TTC549 (cell line): ENCODE data around the gene CARS2.
"Not testable (repeated sequence)": the region's sequence is repeated elsewhere in the genome, so short reads cannot be mapped to it uniquely, and the experiment has no call there.

Experiments
- FAIRE-seq: peaks from 2 replicates; lab custom pipeline; 2012; peaks lifted over from hg19 to GRCh38; lab: Jason Lieb, UNC

Gene CARS2

DNA sequence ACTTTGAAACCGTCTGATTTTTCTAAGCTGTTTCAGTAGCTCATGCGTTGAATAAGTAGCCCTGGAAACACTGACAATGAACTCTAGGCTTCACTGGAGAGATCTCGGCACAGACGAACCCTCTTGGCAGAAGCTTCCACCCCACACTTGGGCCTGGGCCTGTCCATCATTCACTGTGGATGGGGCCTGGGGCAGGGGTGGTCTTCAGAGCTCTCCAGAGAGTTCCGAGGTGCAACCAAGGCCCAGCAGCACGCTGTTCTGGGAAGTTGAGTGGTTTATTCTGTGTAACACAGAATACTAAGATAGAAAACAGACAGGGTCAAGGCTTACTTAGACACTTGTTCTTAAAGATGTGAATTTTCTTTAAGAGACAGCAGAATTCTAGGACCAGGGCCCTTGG is 68.6 kb downstream of the CARS2 start:
- FAIRE-seq: no peak

DNA sequence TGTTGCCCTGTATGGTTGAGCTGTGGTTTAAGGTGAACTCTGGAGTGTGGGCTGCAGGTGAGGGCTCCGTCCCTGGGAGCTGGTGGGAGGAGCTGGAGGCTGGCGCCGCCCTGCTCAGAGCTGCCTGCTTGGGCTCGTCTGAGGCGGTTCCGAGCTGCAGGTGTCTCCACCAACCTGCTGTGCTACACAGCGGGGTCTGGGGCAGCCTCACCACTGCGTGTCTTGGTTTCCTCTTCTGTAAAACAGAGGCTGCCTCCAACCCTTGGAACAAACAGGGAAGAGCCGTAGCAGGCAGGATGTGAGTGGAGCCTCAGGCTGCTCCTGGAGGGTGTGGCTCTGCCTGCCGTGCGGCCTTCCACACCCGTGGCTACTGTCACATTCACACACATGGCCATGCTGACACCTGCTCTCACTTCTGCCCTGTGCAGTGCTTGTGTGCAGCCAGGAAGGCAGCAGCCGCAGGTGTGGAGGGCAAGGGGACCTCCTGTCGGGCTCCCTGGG is 69.2 kb downstream of the CARS2 start:
- FAIRE-seq: no peak

DNA sequence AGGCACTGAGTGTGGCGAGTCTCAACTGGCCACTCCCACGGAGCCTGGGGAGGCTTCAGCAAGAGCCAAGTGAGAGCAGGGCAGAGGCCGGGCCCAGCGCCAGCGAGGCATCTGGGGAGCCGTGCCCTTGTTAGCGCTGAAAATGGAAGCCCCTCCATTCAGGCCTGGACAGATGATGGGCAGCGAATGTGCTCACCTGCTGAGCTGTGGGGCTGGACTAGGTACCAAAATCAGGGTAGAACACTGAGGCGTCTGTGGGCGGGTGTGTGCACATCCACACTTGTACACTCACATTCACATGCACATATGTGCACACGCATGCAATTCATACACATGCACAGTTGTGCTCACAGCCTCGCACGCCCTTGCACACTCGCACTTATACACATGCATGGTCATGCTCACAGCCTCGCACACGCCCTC is 69.9 kb downstream of the CARS2 start:
- no peak for FAIRE-seq

DNA sequence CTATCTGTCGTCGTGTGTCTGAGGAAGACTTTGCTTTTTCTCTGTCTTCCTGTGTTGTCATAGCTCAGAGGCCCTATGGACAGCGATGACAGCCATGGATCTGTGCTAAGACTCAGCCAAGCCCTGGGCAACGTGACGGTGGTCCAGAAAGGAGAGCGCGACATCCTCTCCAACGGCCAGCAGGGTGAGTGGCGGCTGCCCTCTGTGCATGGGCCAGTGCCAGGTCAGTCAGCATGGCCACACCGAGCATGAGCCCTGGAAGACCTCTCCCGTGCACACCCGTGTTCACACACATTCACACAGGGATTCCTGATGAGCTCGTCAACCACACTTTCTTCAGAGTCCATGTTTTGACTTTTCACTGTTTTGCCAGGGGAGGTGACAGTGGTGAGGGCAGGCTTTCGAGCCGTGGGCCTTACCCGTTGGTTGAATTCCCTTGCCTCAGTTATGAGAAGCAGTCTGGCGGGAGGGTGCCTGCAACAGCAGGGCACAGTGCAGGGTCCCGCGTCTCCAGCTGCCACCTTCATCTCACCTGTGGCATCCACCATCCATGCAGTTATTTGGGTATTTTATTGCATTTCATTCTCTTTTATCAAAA is 70.4 kb downstream of the CARS2 start:
- FAIRE-seq: no peak

DNA sequence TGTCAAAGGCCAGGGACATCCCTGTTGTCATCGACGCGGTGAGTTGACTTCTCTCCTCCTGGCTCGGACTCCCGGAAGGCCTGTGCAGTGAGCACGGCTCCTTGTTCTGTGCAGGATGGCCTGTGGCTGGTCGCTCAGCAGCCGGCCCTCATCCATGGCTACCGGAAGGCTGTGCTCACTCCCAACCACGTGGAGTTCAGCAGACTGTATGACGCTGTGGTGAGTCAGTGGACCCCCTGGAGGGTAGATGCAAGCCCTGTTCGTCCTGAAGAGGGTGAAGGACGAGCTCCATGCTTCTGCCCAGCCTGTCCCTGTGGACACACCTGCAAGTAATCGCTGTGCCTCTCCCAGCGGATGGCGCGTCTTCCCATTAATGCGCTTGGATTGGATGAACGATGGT is 71.4 kb downstream of the CARS2 start:
- no peak for FAIRE-seq

DNA sequence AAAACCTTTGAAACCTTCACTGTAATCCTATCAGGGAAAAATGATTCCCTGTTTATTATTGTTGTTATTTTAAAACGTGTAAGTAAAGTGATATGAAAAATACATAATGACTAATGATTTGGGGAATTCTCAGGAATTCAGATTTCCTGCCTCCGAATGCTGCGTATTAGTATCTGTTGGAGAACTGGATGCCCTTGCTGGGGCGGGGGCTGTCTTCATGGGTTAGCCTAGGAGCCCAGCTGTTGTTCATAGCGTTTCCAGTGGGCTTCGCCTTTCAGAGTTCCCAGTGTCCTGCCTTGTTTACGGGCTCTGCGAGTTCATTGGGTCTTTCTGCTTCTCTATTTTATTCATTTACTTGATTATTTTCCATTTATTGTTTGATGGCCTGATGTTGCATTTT is 72.1 kb downstream of the CARS2 start:
- FAIRE-seq: no peak

DNA sequence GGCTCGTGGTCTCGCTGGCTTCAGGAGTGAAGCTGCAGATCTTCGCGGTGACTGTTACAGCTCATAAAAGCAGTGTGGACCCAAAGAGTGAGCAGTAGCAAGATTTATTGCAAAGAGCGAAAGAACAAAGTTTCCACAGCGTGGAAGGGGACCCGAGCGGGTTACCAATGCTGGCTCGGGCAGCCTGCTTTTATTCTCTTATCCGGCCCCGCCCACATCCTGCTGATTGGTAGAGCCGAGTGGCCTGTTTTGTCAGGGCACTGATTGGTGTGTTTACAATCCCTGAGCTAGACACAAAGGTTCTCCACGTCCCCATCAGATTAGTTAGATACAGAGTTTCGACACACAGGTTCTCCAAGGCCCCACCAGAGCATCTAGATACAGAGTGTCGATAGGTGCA is 73.7 kb downstream of the CARS2 start:
- not testable (repeated sequence) for FAIRE-seq

DNA sequence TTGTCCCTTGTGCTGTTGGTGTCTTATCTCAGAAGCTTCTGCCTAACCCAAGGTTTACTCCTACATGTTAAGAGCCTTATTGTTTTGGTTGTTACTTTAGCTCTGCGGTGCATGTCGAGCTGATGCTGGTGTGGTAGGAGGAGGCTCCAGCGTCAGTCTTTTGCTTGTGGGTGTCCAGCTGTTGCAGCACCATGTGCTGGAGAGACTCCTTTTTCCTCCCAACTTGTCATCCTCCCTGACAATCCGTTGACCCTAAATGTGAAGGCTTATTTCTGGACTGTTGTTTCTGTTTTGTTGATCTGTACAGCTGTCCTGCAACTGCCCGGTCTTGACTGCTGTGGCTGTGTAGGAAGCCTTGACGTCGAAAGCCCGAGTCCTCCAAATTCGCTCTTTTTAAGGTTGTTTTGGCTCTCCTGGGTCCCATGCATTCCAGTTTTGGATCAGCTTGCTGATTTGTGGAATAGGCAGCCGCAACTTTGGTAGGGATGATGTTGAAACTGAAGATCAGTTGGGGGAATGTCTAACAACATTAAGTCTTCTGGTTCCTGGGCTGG is 75.3 kb downstream of the CARS2 start:
- no peak for FAIRE-seq

DNA sequence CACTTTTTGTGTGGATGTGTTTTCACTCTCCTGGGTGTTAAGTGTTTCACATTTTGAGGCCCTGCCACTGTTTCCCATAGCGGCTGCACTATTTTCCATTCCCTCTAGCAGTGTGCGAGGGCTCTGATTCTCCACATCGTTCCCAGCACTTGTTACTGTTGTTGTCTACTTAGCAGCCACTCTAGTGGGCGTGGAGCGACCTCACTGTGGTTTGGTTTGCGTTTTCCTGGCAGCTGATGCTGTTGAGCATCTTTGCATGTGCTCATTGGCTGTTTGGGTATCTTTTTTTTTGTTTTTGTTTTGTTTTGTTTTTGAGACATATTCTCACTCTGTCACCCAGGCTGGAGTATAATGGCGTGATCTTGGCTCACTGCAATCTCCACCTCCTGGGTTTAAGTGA is 76.2 kb downstream of the CARS2 start:
- no peak for FAIRE-seq

DNA sequence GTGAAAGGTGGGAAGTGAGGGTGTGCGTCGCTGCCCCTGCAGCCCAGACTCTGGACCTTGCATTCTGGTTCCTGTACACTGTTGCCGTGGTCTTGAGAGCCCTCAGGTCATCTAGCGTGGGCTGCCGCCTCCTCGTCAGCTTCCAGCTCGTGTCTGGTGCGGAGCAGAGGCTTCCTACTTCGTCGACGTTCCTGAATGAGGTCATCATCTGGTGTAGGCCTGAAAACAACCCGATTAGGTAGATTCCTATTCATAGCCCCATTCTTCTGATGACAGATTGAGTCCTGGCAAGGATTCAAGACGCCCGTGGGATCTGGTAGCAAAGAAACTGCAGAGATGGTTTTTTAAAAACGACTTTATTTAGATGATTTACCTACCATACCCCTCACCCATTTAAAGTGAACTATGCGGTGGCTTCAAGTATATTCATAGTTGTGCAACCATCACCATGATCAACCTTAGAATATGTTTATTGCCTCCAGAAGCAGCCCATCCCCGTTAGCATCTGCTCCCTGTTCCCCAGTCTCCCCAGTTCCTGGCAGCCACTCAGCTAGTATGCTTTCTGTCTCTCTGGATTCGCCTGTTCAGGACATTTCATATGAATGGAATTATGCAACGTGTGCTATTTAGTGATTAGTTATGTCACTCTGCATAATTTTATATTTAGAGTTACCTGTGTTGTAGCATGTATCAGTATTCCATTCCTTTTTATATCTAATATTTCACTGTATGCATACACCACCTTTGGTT is 76.8 kb downstream of the CARS2 start:
- no peak for FAIRE-seq

DNA sequence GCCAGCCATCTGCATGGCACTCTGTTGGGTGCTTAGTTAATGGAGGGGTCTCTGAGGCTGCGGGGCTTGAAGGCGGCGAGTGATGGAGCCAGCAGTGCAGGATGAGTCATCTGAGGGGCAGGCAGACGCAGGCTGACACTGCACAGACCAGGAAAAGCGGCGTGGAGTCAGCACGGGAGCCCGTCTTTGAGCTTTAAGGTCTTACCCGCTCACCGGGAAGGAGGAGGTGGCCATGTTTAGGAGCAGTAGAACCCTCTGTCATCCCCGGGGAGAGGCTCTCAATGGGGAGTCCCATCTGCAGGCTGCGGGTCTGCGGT is 77.5 kb downstream of the CARS2 start:
- FAIRE-seq: no peak

DNA sequence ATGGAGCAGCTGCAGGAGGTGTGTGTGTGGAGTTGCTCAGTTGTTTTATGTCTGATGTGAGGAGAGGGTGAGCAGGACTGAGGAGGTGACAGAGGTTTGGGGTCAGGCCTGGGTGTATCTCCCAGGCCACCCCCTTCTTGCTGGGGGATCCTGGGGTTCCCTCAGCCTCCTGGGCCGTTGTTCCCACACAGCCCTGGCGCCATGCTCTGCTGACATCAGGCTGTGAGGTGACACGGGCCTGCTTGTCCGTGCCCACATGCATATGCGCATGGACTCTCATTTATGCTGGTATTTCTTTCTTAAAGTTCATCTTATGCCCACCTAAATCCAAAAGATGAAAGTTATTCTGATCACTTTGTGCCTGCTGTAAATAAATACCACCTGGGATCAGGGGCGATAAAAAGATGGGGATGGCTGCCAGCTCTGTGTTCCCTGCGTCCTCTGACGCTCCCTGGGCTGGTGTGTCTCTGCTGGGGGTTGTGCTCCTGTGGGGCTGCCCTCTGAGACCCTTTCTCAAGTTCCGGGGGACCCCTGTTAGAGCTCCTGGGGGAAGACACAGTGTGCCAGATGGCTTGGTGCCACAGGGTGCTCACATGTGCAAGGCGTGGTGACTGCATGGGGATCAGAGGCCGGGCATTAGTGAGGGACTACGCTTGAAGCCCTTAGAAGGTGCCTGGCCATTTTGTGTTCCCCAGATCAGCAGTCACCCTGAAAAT is 78.0 kb downstream of the CARS2 start:
- FAIRE-seq: no peak

DNA sequence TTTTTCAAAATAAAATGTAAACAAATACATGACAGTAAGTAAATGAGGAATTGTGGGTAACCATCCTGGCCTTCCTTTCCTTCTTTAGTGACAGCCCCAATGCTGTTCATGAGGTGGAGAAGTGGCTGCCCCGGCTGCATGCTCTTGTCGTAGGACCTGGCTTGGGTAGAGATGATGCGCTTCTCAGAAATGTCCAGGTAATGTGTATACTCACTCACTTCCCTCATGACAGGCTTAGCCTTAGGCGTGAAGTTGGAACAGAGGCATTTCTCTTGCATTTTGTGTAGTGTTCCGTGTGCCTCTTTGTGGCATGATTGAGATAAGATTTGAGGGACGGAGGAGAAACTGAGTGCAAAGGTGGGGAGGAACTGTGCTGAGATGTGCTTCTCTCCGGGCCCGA is 78.6 kb downstream of the CARS2 start:
- FAIRE-seq: no peak

DNA sequence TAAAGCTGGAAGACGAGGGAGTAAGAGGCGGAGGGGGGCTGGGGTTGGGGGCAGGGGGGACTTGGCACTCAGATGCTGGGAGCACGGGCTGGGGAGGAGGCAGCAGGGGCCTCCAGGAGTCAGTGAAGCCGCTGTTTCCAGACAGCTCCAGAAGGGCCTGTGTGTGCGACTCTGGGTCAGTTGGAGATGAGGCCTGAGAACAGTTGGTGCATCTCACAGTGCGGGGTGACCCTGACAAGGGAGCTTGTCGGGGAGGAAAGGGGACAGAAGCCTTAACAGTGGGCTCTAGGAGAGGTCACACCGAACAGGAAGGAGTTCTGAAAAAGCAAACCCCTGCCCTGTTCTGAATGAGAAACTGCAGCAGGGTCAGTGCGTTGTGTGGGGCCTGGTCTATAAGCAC is 79.4 kb downstream of the CARS2 start:
- no peak for FAIRE-seq

DNA sequence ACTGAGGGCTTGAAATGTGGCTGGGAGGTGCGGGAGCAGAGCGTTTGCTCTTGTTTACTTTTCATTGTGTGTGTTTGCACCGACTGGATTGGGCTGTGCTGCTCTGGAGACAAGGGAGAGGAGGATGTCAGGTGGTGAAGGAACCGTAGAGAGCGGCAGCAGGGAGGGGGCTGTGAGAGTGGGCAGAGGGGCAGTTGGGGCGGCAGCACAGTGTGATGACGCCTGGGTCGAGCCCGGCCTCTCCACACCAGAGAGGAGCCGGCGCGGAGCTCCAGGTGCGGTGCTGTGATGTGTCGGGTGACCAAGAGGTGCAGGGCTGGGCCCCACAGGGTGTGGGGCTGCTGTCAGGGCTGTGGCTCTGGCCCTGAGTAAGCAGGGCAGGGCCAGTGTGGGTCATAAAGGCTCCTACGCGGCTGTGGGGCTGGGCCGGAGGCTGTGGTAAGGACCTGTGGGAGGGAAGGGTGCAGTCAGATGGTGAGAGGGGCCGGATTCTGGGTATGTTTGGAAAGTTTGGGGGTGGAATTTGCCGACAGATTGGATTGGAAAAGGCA is 80.1 kb downstream of the CARS2 start:
- FAIRE-seq: no peak

DNA sequence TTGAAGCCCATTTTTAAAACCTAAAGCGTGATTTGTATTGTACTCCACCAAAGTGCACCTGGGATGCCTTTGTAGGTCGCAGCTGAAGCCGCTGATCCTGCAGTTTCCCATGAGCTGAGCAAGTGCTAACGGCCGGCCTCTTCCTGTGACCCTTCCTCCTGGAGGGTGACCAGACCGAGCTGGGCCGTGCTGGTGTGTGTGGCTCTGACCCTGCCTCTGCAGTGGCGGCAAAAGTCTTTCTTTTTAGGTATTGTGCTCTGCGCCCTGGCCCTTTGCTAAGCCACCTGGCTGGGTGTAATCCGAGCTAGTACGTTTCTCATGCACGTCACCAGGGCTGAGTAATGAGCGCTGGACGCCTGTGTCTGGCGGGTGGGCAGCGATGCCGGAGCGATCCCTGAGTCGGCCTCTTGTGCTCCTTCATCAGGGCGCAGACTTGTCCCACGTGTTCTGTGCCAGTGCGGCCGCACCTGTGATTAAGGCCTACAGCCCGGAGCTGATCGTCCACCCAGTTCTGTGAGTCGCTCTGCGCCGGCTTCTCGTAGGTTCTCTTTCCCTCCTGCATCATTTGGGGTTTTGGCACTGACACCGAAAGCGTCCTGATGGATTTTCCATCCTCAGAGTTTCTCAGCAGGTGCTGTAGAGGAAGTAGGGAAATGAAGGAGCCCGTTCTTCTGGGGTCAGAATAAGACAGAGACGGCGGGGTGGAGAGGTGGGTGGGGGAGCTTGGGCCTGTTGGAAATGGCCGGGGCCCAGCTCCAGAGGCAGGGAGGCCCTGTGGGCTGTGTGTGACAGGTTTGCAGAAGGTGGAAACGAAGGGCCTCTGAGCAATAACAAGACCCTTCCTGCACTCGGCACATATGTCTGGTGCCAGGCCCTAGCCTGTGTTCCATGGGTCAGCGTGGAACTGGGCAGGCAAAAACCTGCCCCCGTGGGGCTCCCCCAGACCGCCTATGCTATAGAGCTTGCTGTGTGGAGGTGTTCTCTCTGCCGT is 80.9 kb downstream of the CARS2 start:
- no peak for FAIRE-seq

DNA sequence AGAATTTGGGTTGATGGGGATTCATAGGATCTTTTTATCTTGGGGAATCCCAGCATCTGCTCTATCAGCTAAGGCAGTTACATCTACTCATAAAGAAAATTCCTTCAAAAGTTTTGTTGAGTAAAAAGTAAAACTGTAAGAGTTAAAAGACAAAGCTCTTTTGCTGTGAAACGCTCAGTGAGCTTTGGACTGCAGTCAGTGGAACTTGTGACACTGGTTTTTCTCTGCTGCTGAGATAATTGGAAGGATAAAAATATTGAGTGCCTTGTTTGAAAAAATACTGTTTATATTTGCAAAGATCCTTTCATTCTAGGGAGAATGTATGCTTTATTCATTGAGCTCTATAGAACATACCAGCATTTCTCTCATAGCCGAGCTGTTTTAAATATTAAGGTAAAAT is 85.3 kb downstream of the CARS2 start:
- FAIRE-seq: no peak

DNA sequence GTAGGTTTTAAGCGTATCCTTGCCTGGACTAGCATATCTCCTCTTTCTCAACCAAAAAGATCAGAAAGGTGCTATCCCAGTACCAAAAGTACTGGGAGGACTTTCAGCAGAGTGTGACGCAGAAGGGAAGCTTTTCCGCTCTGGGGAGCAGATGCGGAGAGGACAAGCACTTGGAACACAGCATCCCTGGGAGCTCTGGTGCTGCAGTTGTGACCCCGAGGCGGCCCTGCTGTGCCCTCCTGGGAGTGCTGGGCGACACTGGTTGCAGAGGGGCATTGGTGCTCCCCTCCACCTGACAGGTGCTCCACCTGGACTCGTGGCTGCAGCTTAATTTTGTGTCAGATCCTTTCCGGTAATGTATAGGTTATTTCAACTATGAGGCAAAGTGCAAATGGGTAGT is 87.1 kb downstream of the CARS2 start:
- FAIRE-seq: no peak

DNA sequence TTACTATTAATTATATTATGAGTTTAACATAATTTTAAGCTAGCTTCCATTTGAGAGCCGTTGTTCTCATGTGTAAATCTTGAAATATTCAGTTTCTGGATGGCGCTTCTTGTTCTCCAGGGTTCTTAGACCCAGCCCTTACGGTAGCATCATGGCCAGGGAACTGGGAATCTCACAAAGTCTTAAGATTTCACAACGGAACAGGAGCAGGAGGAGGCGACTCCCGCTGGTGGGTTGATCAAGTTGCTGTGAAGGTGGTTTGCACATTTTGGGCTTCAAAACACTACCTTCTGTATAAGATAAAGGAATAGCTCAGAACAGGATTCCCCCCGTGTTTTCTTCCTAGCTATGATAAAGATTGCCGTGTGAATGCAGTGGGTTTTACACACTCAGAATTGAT is 87.7 kb downstream of the CARS2 start:
- no peak for FAIRE-seq

DNA sequence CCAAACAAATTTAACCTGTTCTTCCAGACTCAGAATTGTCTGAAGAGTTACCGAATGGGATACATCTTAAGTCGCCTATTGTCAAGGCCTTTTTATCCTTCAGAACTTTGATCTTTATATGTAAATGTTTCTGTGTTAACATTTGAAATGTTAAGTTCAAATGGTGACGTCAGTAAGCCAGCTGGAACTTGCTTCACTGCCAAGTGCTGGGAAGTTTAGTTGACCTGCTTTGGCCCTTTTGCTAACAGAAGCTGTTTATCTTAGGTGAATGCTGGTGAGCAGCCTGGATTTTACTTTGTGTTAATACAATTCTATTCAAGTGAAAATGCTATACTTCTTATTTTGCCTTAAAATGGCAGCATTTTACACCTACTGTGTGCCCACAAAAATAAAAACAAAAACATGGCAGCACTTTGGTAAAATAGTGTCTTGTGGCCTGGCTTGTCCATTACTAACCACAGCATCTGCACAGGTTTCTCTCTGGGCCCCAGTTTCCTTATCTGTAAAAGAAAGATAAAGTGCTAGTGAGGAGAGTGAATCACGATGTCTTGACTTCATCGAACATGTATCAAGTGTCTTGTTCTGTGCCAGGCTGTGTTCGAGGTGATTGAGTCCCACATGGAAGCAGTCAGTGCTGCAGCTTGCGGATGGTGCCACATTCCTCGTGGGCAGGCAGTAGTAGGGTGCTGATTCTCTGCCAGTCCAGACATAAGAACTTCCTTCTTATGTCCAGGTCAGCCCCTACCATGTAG is 88.4 kb downstream of the CARS2 start:
- FAIRE-seq: no peak
